GM21367 (cell line): ENCODE measurements around the gene FAM241B.

Experiments
- ATAC-seq: cut with Tn5 transposase; IDR thresholded peaks from one replicate; pipeline ENCODE4 v1.9.1; 2021; ENCODE audit not compliant: unreplicated experiment

Gene FAM241B

GRCh38 chr10:69629897-69630650 is at the start of gene FAM241B:
Gene FAM241B (plus strand): TSS chr10:69630247. CDS start chr10:69631744, 1,497 bp downstream.
- ATAC-seq, result peak; percentile 70

GRCh38 chr10:69580435-69580834 is 49.6 kb upstream of the FAM241B start:
- no peak for ATAC-seq

- ATAC-seq, result no peak
These were observed 46.9 kb upstream of the FAM241B start for GRCh38 chr10:69583106-69583505.

GRCh38 chr10:69584624-69585023 is 45.4 kb upstream of the FAM241B start:
- ATAC-seq, result no peak

GRCh38 chr10:69588358-69588757 is 41.7 kb upstream of the FAM241B start:
- no peak for ATAC-seq

- no peak for ATAC-seq
These were observed 29.2 kb upstream of the FAM241B start for GRCh38 chr10:69600761-69601330.

- ATAC-seq, result no peak
These were observed 21.0 kb upstream of the FAM241B start for GRCh38 chr10:69609077-69609476.

GRCh38 chr10:69612760-69613159 is 17.3 kb upstream of the FAM241B start:
- no peak for ATAC-seq

GRCh38 chr10:69614130-69614529 is 15.9 kb upstream of the FAM241B start:
- ATAC-seq, result no peak

- ATAC-seq, result no peak
These were observed 13.7 kb upstream of the FAM241B start for GRCh38 chr10:69616358-69616757.

GRCh38 chr10:69618746-69619145 is 11.3 kb upstream of the FAM241B start:
- no peak for ATAC-seq

GRCh38 chr10:69619626-69620025 is 10.4 kb upstream of the FAM241B start:
- no peak for ATAC-seq

GRCh38 chr10:69620625-69621024 is 9.4 kb upstream of the FAM241B start:
- ATAC-seq, result no peak

GRCh38 chr10:69624245-69624786 is 5.7 kb upstream of the FAM241B start:
- ATAC-seq, result no peak

- ATAC-seq, result no peak
These were observed 3.2 kb upstream of the FAM241B start for GRCh38 chr10:69626826-69627225.

GRCh38 chr10:69628891-69629290 is 1.2 kb upstream of the FAM241B start:
- no peak for ATAC-seq

GRCh38 chr10:69629519-69629896 is 539 bp upstream of the FAM241B start:
- ATAC-seq, result no peak

- no peak for ATAC-seq
These were observed 779 bp downstream of the FAM241B start for GRCh38 chr10:69630651-69631400.

- ATAC-seq, result no peak
These were observed 1.5 kb downstream of the FAM241B start for GRCh38 chr10:69631566-69631965.

GRCh38 chr10:69632516-69633199 is 2.6 kb downstream of the FAM241B start:
- ATAC-seq, result no peak
